Panc1 (cell line): ENCODE data around the gene HSPA5.

Source experiments
- POLR2AphosphoS5 ChIP-seq: IDR thresholded peaks from 2 replicates; pipeline ENCODE4 v1.6.1; 2012; ENCODE audit warnings: mild to moderate bottlenecking, low read depth, low read length, moderate library complexity
- TCF7L2 ChIP-seq: IDR thresholded peaks from 2 replicates; pipeline ENCODE4 v1.6.1; 2011; ENCODE audit warnings: mild to moderate bottlenecking, low read depth, low read length, inconsistent platforms
- TF ChIP-seq, protein P1 (sequence below): fragments of 450-650 bp; IDR thresholded peaks from 2 replicates; pipeline ENCODE4 v1.5.1; 2017; ENCODE audit warnings: mild to moderate bottlenecking
- TF ChIP-seq, protein P2 (sequence below), 2 experiments: IDR thresholded peaks; 2 replicates each; pipeline ENCODE4 v1.6.1; 2011 to 2012; ENCODE audit warnings: low read depth in 2 of 2, control low read depth in 1 of 2, low read length in 1 of 2, mild to moderate bottlenecking in 1 of 2, moderate library complexity in 1 of 2; ENCODE audit not compliant: insufficient read depth in 1 of 2

DNA sequence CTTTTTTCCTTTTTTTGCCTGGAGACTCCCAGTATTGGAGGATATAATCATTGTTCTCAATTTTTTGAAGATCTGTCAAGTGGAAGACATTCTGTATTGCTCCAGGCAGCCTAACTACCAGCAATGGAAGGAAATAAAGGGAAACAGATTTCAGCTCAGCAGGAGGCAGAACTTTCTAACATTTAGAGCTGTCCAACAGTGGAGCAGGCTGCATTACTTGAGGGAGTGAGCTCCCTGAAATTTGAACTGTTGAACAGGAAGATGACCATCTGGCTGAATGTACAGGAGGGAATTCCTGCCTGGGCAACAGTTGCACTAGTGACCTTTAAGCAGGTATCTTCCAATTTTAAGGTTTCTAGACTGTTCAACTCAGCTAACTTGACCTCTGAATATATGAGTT, 19.4 kb upstream of the HSPA5 start:
- TF ChIP-seq, protein P1, sequence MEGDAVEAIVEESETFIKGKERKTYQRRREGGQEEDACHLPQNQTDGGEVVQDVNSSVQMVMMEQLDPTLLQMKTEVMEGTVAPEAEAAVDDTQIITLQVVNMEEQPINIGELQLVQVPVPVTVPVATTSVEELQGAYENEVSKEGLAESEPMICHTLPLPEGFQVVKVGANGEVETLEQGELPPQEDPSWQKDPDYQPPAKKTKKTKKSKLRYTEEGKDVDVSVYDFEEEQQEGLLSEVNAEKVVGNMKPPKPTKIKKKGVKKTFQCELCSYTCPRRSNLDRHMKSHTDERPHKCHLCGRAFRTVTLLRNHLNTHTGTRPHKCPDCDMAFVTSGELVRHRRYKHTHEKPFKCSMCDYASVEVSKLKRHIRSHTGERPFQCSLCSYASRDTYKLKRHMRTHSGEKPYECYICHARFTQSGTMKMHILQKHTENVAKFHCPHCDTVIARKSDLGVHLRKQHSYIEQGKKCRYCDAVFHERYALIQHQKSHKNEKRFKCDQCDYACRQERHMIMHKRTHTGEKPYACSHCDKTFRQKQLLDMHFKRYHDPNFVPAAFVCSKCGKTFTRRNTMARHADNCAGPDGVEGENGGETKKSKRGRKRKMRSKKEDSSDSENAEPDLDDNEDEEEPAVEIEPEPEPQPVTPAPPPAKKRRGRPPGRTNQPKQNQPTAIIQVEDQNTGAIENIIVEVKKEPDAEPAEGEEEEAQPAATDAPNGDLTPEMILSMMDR = no peak
- TF ChIP-seq TCF7L2 (no peak), POLR2AphosphoS5 (no peak)
- TF ChIP-seq, protein P2, sequence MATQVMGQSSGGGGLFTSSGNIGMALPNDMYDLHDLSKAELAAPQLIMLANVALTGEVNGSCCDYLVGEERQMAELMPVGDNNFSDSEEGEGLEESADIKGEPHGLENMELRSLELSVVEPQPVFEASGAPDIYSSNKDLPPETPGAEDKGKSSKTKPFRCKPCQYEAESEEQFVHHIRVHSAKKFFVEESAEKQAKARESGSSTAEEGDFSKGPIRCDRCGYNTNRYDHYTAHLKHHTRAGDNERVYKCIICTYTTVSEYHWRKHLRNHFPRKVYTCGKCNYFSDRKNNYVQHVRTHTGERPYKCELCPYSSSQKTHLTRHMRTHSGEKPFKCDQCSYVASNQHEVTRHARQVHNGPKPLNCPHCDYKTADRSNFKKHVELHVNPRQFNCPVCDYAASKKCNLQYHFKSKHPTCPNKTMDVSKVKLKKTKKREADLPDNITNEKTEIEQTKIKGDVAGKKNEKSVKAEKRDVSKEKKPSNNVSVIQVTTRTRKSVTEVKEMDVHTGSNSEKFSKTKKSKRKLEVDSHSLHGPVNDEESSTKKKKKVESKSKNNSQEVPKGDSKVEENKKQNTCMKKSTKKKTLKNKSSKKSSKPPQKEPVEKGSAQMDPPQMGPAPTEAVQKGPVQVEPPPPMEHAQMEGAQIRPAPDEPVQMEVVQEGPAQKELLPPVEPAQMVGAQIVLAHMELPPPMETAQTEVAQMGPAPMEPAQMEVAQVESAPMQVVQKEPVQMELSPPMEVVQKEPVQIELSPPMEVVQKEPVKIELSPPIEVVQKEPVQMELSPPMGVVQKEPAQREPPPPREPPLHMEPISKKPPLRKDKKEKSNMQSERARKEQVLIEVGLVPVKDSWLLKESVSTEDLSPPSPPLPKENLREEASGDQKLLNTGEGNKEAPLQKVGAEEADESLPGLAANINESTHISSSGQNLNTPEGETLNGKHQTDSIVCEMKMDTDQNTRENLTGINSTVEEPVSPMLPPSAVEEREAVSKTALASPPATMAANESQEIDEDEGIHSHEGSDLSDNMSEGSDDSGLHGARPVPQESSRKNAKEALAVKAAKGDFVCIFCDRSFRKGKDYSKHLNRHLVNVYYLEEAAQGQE (IDR thresholded peaks at IDR 0.05; ENCODE audit: insufficient read depth in 1 of 2, low read depth in 2 of 2, low read length in 1 of 2) = no peak
